Activated T-helper 2 cell treated with anti-CD3 and anti-CD28 coated beads, Interferon-gamma antibody, Interleukin-2, Interleukin-4, amounts not matched to agents 10 μg/mL and 5 μg/mL and 100 μg/mL, durations not matched to agents 14 hours and 24 hours and 36 hours (primary cell): Measurements from ENCODE around the gene CDKN2A. TPM values are rescaled to one million over a fixed set of nuclear protein-coding genes. Genes with fewer than 3 reads are reported as not detected.

ENCODE experiments used
- DNase-seq: peaks from one replicate; pipeline ENCODE4 v3.0.0; 2021; ENCODE audit warnings: low spot score
- H3K27ac Mint-ChIP-seq: one replicate; pipeline ENCODE4 v1.8.0; 2021; ENCODE audit warnings: mixed read lengths
- H3K27me3 Mint-ChIP-seq: one replicate; pipeline ENCODE4 v1.8.0; 2021; ENCODE audit warnings: low read depth, mixed read lengths
- H3K36me3 Mint-ChIP-seq: one replicate; pipeline ENCODE4 v1.8.0; 2021; ENCODE audit warnings: low read depth, mixed read lengths
- H3K4me1 Mint-ChIP-seq: one replicate; pipeline ENCODE4 v1.8.0; 2021; ENCODE audit warnings: low read depth, mixed read lengths
- H3K4me3 Mint-ChIP-seq: one replicate; pipeline ENCODE4 v1.8.0; 2021; ENCODE audit warnings: low read depth, mild to moderate bottlenecking, moderate library complexity, mixed read lengths
- H3K9me3 Mint-ChIP-seq: one replicate; pipeline ENCODE4 v1.8.0; 2021; ENCODE audit warnings: mixed read lengths
- intact Hi-C: fragments of 100-400 bp; cut with micrococcal nuclease; formaldehyde crosslinking; loops from one replicate; pipeline ENCODE4 v1.15.1; 2023
- total RNA-seq: library from RNA; stranded (reverse); gene quantifications from 2 replicates; pipeline ENCODE4 v1.2.3, GENCODE V29; 2022

Gene CDKN2A
- total RNA-seq, 1 donor from 2014 or later = 5.8 TPM

DNA sequence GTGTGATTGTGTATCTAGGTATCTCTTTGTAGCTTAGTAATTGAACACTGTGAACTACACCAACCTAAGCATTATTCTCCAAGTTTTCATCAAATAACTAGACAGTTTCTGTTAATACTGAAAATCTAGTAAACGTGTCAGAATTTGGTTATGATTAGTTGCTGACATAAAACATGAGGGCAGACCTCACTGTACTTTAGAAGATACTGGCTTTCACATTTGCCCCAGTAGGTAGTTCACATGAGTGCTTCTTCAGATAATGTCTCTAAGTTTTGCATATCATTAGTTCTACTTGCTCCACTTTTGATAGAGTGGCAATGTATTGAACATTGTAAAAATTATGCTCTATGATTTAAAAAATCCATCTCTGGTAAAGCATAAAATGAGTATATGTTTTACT is 7.8 kb upstream of the CDKN2A start:
- peaks cover 81% of the 10 kb centered on the region for H3K27me3 Mint-ChIP-seq
- H3K4me3 Mint-ChIP-seq = no peak overlapping the region
- H3K36me3 Mint-ChIP-seq = peaks cover 18% of the 10 kb centered on the region
- intact Hi-C loops = no loop called here
- DNase-seq = no peak
- H3K4me1 Mint-ChIP-seq = peaks cover 15% of the 10 kb centered on the region
- H3K27ac Mint-ChIP-seq = no peak overlapping the region
- H3K9me3 Mint-ChIP-seq = no peaks in the 10 kb centered on the region

DNA sequence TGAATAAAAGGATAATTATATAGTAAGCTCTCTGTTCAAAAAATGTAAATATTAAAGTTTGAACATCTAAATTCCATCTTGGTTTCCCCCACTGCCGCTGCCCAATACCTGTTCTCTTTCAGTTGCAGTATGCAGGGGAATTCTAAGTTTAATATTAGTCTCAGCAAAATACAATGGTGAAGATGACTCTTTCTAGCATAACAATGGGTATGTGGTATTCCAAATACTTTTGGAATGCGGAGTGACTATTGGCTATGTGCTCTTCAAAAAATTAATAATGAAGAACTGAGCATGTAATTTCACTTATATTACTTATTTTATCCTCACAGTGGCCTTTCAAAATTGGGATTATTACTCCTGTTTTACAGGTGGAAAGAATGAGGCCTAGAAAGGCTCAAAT is 3.8 kb upstream of the CDKN2A start:
- H3K36me3 Mint-ChIP-seq = peaks cover 2% of the 10 kb centered on the region
- no peaks in the 10 kb centered on the region for H3K9me3 Mint-ChIP-seq
- intact Hi-C loops = loop anchor here (5.0 to 10.0 kb wide), 3 partner anchors 39 to 663 kb away; partner anchors contain the start of gene KLHL9
- no peak overlapping the region for H3K27ac Mint-ChIP-seq
- DNase-seq = no peak
- H3K4me1 Mint-ChIP-seq = peaks cover 20% of the 10 kb centered on the region
- no peak overlapping the region for H3K4me3 Mint-ChIP-seq
- peaks cover 58% of the 10 kb centered on the region for H3K27me3 Mint-ChIP-seq

DNA sequence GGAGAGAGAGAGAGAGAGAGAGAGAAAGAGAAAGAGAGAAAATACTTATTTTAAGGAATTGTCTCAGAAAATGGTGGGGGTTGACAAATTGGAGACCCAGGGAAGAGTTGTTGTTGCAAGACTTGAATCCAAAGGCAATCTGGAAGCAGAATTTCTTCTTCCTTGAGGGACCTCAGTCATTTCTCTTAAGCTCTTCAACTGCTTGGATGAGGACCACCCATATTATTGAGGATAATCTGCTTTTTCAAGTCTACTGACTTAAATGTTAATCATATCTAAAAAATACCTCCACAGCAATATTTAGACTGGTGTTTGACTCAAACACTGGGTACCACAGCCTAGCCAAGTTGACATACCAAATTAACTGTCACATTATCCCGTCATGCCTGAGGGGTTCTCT is 3.3 kb upstream of the CDKN2A start:
- no peaks in the 10 kb centered on the region for H3K9me3 Mint-ChIP-seq

DNA sequence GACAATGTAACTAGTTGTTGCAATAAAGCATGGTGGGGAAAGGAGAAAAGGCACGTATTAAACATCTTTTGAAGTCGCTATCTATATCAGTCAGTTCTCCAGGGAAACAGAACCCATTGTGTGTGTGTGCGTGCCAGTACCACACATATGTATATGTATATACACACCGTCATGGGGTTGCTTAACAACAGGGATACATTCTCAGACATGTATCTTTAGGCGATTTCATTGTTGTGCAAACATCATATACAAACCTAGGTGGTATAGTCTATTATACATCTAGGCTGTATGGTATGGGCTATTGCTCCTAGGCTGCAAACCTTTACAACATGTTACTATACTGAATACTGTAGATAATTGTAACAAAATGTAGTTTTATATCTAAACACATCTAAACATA is 2.7 kb upstream of the CDKN2A start:
- H3K27ac Mint-ChIP-seq = no peak overlapping the region
- peaks cover 47% of the 10 kb centered on the region for H3K27me3 Mint-ChIP-seq
- no peaks in the 10 kb centered on the region for H3K9me3 Mint-ChIP-seq
- no peak for DNase-seq
- H3K36me3 Mint-ChIP-seq = peaks cover 2% of the 10 kb centered on the region
- H3K4me3 Mint-ChIP-seq = peak overlapping the region; percentile 1
- H3K4me1 Mint-ChIP-seq = peaks cover 20% of the 10 kb centered on the region
- intact Hi-C loops = loop anchor here (5.0 to 10.0 kb wide), 3 partner anchors 40 to 662 kb away; partner anchors contain the start of gene KLHL9

More for the DNA sequence above, 3.3 kb upstream of the CDKN2A start:
- intact Hi-C loops = loop anchor here (5.0 to 10.0 kb wide), 3 partner anchors 40 to 663 kb away; partner anchors contain the start of gene KLHL9
- peaks cover 2% of the 10 kb centered on the region for H3K36me3 Mint-ChIP-seq
- no peak overlapping the region for H3K27ac Mint-ChIP-seq
- no peak overlapping the region for H3K4me3 Mint-ChIP-seq
- DNase-seq = no peak
- peaks cover 20% of the 10 kb centered on the region for H3K4me1 Mint-ChIP-seq
- peaks cover 54% of the 10 kb centered on the region for H3K27me3 Mint-ChIP-seq

DNA sequence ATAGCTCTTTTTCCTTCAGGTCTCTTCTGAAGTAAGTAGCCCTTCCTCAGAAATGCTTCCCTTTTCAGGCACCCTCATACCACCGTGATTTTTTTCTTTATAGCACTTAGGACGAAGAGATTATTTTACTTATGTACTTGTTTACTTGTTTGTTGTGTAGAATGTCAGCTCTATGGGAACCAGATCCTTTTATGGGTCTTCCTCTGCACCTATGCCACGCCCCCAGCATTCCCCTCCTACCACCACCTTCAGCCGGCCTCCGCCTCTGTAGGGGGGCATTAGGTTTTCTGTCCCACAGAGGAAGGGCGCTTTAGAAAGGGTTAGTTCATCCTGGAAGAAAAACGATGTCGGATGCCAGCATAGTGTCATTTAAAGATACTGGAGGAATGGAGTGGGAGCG is 2.2 kb upstream of the CDKN2A start:
- Mint-ChIP-seq H3K4me1 (peaks cover 22% of the 10 kb centered on the region), H3K4me3 (peak overlapping the region; percentile 91), H3K27ac (no peak overlapping the region), H3K27me3 (peaks cover 43% of the 10 kb centered on the region), H3K9me3 (no peaks in the 10 kb centered on the region), H3K36me3 (peaks cover 2% of the 10 kb centered on the region)
- intact Hi-C loops = loop anchor here (5.0 to 10.0 kb wide), 3 partner anchors 41 to 662 kb away; partner anchors contain the start of gene KLHL9
- no peak for DNase-seq

DNA sequence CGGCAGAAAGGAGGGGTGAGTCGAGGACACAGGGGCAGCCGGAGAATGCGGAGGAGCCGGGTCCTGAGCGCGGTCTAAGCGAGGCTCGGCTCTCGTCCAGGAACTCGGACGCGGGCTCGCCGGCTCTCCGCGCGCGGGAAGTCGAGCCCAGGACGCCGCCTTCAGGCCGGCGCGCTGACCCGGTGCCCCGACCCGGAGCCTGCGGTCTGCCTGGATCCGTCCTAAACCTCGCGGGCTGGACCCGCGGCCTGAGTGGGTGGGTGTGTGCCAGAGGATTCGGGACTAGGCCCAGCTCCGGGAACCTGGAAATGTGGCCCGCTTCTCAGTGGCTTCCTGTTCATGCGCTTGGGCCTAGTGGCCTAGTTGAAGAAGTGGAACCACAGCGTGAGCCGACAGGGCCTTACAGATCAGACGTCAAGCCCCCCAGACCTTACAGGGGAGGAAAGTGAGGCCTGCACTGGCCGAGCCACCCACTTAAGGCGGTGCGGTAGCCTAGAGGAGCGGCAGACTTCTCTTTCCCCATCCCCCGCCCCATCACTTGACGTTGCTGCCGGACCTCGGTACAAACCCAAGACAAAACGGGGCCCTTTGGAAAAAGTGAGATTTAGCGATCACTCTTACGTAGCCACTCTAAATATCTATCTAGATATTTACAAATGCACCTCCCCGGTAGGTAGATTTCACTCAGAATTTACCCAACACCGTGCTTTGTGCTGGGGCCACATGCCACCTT is 1.6 kb upstream of the CDKN2A start:
- Mint-ChIP-seq H3K36me3 (peaks cover 2% of the 10 kb centered on the region), H3K27ac (peak overlapping the region; percentile 81), H3K4me3 (peak overlapping the region; percentile 91), H3K4me1 (peaks cover 25% of the 10 kb centered on the region), H3K27me3 (peaks cover 38% of the 10 kb centered on the region), H3K9me3 (no peaks in the 10 kb centered on the region)
- intact Hi-C loops = loop anchor here (1.0 to 10.0 kb wide), 4 partner anchors 12 to 661 kb away; partner anchors contain the start of gene KLHL9
- DNase-seq = no peak

DNA sequence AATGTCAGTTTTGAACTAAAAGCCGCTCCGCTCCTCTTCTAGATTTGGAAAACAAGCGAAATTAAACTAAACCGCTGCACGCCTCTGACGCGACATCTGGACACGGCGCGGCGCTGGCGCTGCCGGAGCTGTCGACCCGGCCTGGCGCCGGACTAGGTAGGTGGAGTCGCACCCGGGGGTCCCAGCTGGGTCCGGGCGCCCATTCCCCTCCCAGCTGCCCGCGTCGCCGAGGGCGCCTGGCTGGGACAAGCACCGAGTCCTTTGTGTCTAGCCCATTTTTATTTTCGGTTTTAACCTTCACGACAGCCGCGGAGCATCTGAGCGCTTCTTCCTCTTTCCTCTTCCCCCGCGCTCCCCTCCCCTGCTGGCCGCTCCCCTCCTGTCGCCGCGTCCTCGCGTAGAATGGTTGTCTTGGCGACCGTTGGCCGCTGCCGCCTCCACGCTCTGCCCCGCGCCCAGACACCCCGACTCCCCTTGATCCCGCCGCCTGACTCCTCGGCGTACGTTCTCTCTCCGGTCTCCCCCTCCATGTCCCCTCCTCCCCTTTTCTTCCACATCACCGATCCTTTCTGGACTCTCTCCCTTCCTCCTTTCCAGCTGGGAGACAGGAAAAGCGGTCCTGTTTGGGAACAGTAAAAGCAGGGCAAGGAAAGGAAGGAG is 944 bp upstream of the CDKN2A start:
- peaks cover 39% of the 10 kb centered on the region for H3K27me3 Mint-ChIP-seq
- peaks cover 6% of the 10 kb centered on the region for H3K36me3 Mint-ChIP-seq
- peak overlapping the region; percentile 91 for H3K4me3 Mint-ChIP-seq
- no peaks in the 10 kb centered on the region for H3K9me3 Mint-ChIP-seq
- DNase-seq = peak; percentile 82
- H3K27ac Mint-ChIP-seq = peak overlapping the region; percentile 97
- H3K4me1 Mint-ChIP-seq = peaks cover 30% of the 10 kb centered on the region
- intact Hi-C loops = loop anchor here (1.0 to 10.0 kb wide), 4 partner anchors 13 to 660 kb away; partner anchors contain the start of gene KLHL9

DNA sequence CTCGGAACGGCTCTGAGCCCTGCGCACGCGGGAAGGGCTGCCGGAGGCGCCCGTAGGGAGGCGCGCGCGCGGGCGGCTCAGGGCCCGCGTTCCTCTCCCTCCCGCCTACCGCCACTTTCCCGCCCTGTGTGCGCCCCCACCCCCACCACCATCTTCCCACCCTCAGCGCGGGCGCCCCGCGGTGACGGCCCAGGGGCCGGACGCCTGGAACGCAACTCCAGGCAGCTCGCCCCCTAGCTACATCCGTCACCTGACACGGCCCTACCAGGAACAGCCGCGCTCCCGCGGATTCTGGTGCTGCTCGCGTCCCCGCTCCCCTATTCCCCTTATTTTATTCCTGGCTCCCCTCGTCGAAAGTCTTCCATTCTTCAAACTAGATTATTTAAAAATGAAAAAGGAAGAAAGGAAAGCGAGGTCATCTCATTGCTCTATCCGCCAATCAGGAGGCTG is 389 bp upstream of the CDKN2A start, which contains the start of gene CDKN2B-AS1:
Gene CDKN2B-AS1 (plus strand): TSS at position 236 of the 450 bp plus-strand sequence.
- Mint-ChIP-seq H3K4me1 (peaks cover 31% of the 10 kb centered on the region), H3K36me3 (peaks cover 11% of the 10 kb centered on the region), H3K27ac (peak within 1 kb of the TSS; percentile 97), H3K27me3 (peaks cover 39% of the 10 kb centered on the region), H3K9me3 (no peaks in the 10 kb centered on the region), H3K4me3 (peak within 1 kb of the TSS; percentile 91)
- intact Hi-C loops = loop anchor here (1.0 to 10.0 kb wide), 6 partner anchors 14 to 660 kb away; partner anchors contain the start of gene KLHL9
- DNase-seq = peak; percentile 52

DNA sequence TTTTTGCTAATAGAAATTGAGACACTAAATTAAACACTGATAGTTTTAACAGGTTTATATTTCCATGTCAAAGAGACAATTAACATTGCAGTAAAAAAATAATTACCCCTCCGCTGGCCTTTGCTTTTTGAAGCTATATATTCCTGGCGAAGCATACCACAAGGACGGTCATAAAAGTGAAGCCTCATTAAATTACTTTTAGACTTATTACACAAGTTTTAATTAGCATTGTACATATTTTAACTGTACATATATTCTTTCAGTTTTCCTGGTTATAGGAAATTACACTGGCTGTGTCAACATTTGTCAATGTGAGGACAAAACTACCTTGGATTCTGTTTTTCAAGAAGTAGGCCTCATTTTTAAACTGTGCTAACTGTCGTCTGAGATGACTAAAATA is 1.2 kb downstream of the CDKN2A start:
- Mint-ChIP-seq H3K9me3 (no peaks in the 10 kb centered on the region), H3K4me1 (peaks cover 36% of the 10 kb centered on the region), H3K36me3 (peaks cover 25% of the 10 kb centered on the region), H3K4me3 (peak overlapping the region; percentile 82), H3K27ac (no peak overlapping the region), H3K27me3 (peaks cover 43% of the 10 kb centered on the region)
- intact Hi-C loops = loop anchor here (5.0 to 10.0 kb wide), 2 partner anchors 244 to 658 kb away; partner anchors contain the start of gene KLHL9
- DNase-seq = no peak

DNA sequence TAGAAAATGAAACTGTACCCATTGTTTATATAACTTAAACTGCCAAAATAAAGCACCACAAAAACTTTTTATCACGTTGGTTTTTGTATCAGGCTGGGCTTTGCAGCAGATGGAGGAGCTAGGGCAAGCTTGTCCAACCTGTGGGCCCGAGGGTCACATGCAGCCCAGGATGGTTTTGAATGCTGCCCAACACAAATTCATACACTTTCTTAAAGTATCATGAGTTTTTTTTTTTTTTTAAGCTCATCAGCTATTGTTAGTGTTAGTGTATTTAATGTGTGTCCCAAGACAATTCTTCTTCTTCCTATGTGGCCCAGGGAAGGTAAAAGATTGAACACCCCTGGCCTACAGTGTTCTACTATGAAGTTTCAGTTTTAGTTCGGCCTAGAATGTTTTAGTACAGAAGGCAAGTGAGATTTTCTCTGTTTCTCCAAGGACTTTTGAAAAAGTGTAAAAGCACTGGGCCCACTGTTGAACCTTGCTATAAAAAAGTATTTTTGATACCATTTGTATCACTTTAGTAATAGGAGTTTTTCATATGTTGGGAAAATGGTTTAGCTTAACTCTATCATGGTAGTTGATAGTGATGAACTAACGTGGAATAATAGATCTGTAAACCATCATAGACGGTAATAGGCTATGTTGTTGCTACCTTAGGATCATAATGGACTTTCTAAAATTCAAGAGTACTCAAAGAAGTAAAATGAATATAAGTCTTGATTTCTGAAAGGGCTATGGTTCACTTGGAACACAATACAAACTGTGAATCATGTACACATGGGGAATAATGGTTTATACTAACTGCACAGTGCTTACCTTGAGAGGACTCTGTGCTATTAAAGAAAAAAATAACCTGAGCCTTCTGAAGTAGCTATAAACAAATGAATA is 2.9 kb downstream of the CDKN2A start:
- no peak overlapping the region for H3K4me3 Mint-ChIP-seq
- DNase-seq = no peak
- intact Hi-C loops = loop anchor here (5.0 to 10.0 kb wide), 2 partner anchors 246 to 657 kb away; partner anchors contain the start of gene KLHL9
- H3K36me3 Mint-ChIP-seq = peaks cover 23% of the 10 kb centered on the region
- peaks cover 39% of the 10 kb centered on the region for H3K4me1 Mint-ChIP-seq
- peaks cover 37% of the 10 kb centered on the region for H3K27me3 Mint-ChIP-seq
- H3K27ac Mint-ChIP-seq = no peak overlapping the region
- H3K9me3 Mint-ChIP-seq = no peaks in the 10 kb centered on the region

DNA sequence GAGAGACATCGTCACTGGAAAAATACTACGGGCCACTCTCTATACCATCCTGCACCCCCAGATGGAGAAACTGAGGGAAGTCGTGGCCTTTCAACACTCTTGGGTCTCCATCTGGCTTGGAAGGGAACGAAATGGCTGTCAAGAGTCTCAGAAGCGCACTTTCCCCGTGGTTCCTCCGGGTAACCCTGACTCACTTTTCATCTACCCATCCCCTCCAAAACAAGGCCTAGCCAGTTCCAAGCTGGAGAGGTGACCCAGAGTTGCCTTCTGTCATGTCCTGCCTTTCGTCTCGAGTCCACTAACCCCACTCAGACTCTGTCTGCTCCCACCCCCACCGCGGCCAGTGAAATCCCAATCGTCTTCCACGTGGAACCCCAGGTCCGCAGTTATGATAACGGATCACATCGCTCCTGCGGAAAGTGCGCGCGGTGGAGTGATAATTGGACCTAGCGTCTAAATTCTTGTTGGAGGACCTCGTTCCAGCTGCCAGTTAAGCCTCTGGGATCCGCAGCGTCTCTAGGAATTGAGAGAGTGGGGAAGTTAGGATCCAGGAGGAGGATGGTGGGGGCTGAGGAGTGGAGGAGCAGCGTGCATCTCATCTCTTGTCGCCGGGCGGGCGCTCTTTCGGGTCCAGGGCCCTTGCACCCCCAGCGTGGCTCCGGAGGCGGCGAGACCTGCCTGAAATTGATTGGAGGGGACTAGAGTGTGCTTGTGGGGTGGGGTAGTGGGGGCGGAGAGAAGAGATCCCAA is 4.6 kb downstream of the CDKN2A start:
- peaks cover 36% of the 10 kb centered on the region for H3K4me1 Mint-ChIP-seq
- peaks cover 42% of the 10 kb centered on the region for H3K27me3 Mint-ChIP-seq

More for the DNA sequence above, 4.6 kb downstream of the CDKN2A start:
- Mint-ChIP-seq H3K27ac (no peak overlapping the region), H3K4me3 (no peak overlapping the region), H3K36me3 (peaks cover 23% of the 10 kb centered on the region), H3K9me3 (no peaks in the 10 kb centered on the region)
- no peak for DNase-seq
- intact Hi-C loops = loop anchor here (2.0 to 10.0 kb wide), 3 partner anchors 15 to 655 kb away; partner anchors contain the start of gene KLHL9
